Neuronal stem cell (in vitro differentiated cells): Measurements from ENCODE around the gene UGDH.
"Not testable (repeated sequence)": the region's sequence is repeated elsewhere in the genome, so short reads cannot be mapped to it uniquely, and the experiment has no call there.

Experiments
- DNase-seq: peaks from one replicate; pipeline ENCODE4 v3.0.0-alpha.2; 2013; ENCODE audit warnings: low spot score
- H2AFZ ChIP-seq: one replicate; pipeline ENCODE4 v1.6.1; 2013; ENCODE audit warnings: mild to moderate bottlenecking, low read length, inconsistent platforms
- H2AK5ac ChIP-seq: 2 replicates; pipeline ENCODE4 v1.6.1; 2013; ENCODE audit warnings: low read depth, mild to moderate bottlenecking, inconsistent platforms, low read length, moderate library complexity, mixed read lengths
- H2BK120ac ChIP-seq: 2 replicates; pipeline ENCODE4 v1.6.1; 2013; ENCODE audit warnings: low read depth, mild to moderate bottlenecking, inconsistent platforms, low read length, moderate library complexity, mixed read lengths
- H2BK12ac ChIP-seq: one replicate; pipeline ENCODE4 v1.6.1; 2013; ENCODE audit warnings: low read length, inconsistent platforms
- H2BK15ac ChIP-seq: 2 replicates; pipeline ENCODE4 v1.6.1; 2013; ENCODE audit warnings: mild to moderate bottlenecking, low read length, inconsistent platforms, mixed read lengths
- H2BK5ac ChIP-seq: one replicate; pipeline ENCODE4 v1.6.1; 2013; ENCODE audit warnings: inconsistent platforms, mild to moderate bottlenecking, low read length, moderate library complexity
- H3K14ac ChIP-seq: one replicate; pipeline ENCODE4 v1.6.1; 2013; ENCODE audit warnings: low read length, inconsistent platforms
- H3K18ac ChIP-seq: 2 replicates; pipeline ENCODE4 v1.6.1; 2013; ENCODE audit warnings: low read length, inconsistent platforms
- H3K23ac ChIP-seq: 2 replicates; pipeline ENCODE4 v1.6.1; 2013; ENCODE audit warnings: low read depth, mild to moderate bottlenecking, mixed read lengths, low read length, inconsistent platforms; ENCODE audit not compliant: poor library complexity
- H3K27ac ChIP-seq: replicated peaks from 3 replicates; pipeline ENCODE4 v1.5.1; 2013; ENCODE audit warnings: low read length, inconsistent platforms
- H3K27me3 ChIP-seq, 3 experiments: 2 replicates each; pipeline ENCODE4 v1.6.1; 2013; ENCODE audit warnings: low read length in 3 of 3, mild to moderate bottlenecking in 2 of 3, inconsistent platforms in 1 of 3, low read depth in 1 of 3, mixed read lengths in 1 of 3, moderate library complexity in 1 of 3; ENCODE audit not compliant: control insufficient read depth in 3 of 3, insufficient read depth in 3 of 3
- H3K36me3 ChIP-seq, 2 donors: replicated peaks in 1 of 2; 2 replicates each; pipeline ENCODE4 v1.6.1; 2013; ENCODE audit warnings: low read length in 2 of 2; ENCODE audit not compliant: control insufficient read depth in 2 of 2, insufficient read depth in 2 of 2
- H3K4ac ChIP-seq: 2 replicates; pipeline ENCODE4 v1.6.1; 2013; ENCODE audit warnings: inconsistent platforms, mild to moderate bottlenecking, low read length, moderate library complexity
- H3K4me1 ChIP-seq, 2 donors: 1 replicate in 1 of 2; 2 replicates in 1 of 2; pipeline ENCODE4 v1.6.1; 2013; ENCODE audit warnings: low read length in 2 of 2, low read depth in 1 of 2; ENCODE audit not compliant: control insufficient read depth in 2 of 2, insufficient read depth in 1 of 2
- H3K4me2 ChIP-seq: one replicate; pipeline ENCODE4 v1.6.1; 2013; ENCODE audit warnings: mild to moderate bottlenecking, low read length, inconsistent platforms; ENCODE audit not compliant: insufficient read depth, poor library complexity, severe bottlenecking
- H3K4me3 ChIP-seq, 2 donors: 2 replicates each; pipeline ENCODE4 v1.5.1; 2013; ENCODE audit warnings: low read length in 2 of 2, mild to moderate bottlenecking in 2 of 2, inconsistent platforms in 1 of 2, moderate library complexity in 1 of 2
- H3K79me1 ChIP-seq: one replicate; pipeline ENCODE4 v1.6.1; 2013; ENCODE audit warnings: low read depth, mild to moderate bottlenecking, inconsistent platforms, low read length, moderate library complexity
- H3K9ac ChIP-seq: one replicate; pipeline ENCODE4 v1.6.1; 2013; ENCODE audit warnings: mild to moderate bottlenecking, low read depth, low read length, inconsistent platforms; ENCODE audit not compliant: poor library complexity
- H3K9me3 ChIP-seq, 2 donors: replicated peaks in 1 of 2; 2 replicates each; pipeline versions ENCODE3 to v1.6.1; 2013; ENCODE audit warnings: low read length in 2 of 2, mild to moderate bottlenecking in 2 of 2, inconsistent platforms in 1 of 2, low read depth in 1 of 2, mixed read lengths in 1 of 2, moderate library complexity in 1 of 2; ENCODE audit not compliant: control insufficient read depth in 2 of 2, insufficient read depth in 1 of 2
- H4K8ac ChIP-seq: one replicate; pipeline ENCODE4 v1.6.1; 2013; ENCODE audit warnings: low read depth, mild to moderate bottlenecking, inconsistent platforms, low read length, moderate library complexity
- H4K91ac ChIP-seq: one replicate; pipeline ENCODE4 v1.6.1; 2013; ENCODE audit warnings: low read length, low read depth, mild to moderate bottlenecking, inconsistent platforms; ENCODE audit not compliant: poor library complexity
- WGBS, 2 donors: extraction: QIAGEN DNeasy Blood & Tissue Kit; methylation state at CpG; one replicate each; pipeline ENCODE4 v1.1.7; 2013; ENCODE audit warnings: missing lambda C conversion rate in 2 of 2, mixed read lengths in 1 of 2; ENCODE audit not compliant: insufficient read length in 2 of 2, insufficient replicate concordance in 1 of 2; ENCODE audit errors: extremely low coverage in 2 of 2; 5-methylcytosine and 5-hydroxymethylcytosine counted together

Gene UGDH

DNA sequence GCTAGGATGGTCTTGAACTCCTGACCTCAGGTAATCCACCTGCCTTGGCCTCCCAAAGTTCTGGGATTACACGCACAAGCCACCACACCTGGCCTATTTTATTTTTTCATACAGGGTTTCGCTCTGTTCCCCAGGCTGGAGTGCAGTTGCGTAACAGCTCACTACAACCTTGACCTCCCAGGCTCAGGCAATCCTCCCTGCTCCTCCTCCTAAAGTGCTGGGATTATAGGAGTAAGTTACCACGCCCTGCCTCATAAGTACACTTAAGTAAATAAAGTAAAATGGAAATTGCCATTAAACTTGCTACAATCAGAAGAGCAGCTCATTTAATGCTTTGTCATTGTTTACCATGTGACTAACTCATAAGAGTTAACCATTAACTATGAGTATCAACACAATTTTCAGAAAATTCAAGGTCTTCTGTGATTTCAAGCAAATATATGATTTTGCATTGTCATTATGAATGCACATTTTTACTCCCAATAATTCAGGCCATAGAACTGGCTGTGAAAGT is 12.3 kb downstream of the UGDH start:
- Histone ChIP-seq H4K8ac (no peak overlapping the region), H3K27me3 (no peaks in the 10 kb centered on the region), H2BK120ac (no peak overlapping the region), H3K36me3 (peaks cover 14 to 93% of the 10 kb centered on the region in 2 donors), H3K9me3 (no peaks in the 10 kb centered on the region), H3K4ac (no peak overlapping the region), H2BK5ac (no peak overlapping the region), H3K14ac (no peak overlapping the region), H3K23ac (no peak overlapping the region), H3K9ac (no peak overlapping the region), H3K4me1 (no peaks in the 10 kb centered on the region), H2BK12ac (no peak overlapping the region), H3K18ac (no peak overlapping the region), H3K79me1 (peaks cover 2% of the 10 kb centered on the region), H3K4me3 (no peak overlapping the region), H2AK5ac (no peak overlapping the region), H3K27ac (no peak overlapping the region), H2AFZ (no peak overlapping the region), H3K4me2 (no peak overlapping the region), H2BK15ac (no peak overlapping the region), H4K91ac (no peak overlapping the region)
- no CpG with 5 or more reads among the region's 4 CpGs for WGBS, 2 donors
- DNase-seq = no peak

DNA sequence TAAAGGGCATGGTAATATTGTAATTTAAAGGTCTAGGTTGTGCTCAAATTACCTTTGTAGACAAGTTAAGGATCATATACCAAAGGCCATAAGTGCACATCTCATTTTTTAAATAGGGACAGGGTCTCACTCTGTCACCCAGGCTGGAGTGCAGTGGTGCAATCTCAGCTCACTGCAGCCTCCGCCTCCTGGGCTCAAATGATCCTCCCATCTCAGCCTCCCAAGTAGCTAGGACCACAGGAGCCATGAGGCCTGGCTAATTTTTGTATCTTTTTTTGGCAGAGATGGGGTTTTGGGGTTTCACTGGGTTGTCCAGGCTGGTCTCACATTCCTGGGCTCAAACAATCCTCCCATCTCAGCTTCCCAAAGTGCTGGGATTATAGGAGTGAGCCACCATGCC is 13.0 kb downstream of the UGDH start:
- not testable (repeated sequence) for H2BK15ac ChIP-seq, H3K23ac ChIP-seq, H3K79me1 ChIP-seq, H3K4me2 ChIP-seq, H3K4me1 ChIP-seq, H2BK12ac ChIP-seq, DNase-seq, H3K27ac ChIP-seq, H4K91ac ChIP-seq, H2AK5ac ChIP-seq, H2BK120ac ChIP-seq, H3K18ac ChIP-seq, H2BK5ac ChIP-seq, H3K27me3 ChIP-seq, H3K9ac ChIP-seq, H2AFZ ChIP-seq, H4K8ac ChIP-seq, H3K4me3 ChIP-seq, H3K14ac ChIP-seq, H3K9me3 ChIP-seq, H3K4ac ChIP-seq
- H3K36me3 ChIP-seq = peaks cover 17 to 94% of the 10 kb centered on the region in 2 donors
- no CpG with 5 or more reads among the region's 1 CpG for WGBS, 2 donors

DNA sequence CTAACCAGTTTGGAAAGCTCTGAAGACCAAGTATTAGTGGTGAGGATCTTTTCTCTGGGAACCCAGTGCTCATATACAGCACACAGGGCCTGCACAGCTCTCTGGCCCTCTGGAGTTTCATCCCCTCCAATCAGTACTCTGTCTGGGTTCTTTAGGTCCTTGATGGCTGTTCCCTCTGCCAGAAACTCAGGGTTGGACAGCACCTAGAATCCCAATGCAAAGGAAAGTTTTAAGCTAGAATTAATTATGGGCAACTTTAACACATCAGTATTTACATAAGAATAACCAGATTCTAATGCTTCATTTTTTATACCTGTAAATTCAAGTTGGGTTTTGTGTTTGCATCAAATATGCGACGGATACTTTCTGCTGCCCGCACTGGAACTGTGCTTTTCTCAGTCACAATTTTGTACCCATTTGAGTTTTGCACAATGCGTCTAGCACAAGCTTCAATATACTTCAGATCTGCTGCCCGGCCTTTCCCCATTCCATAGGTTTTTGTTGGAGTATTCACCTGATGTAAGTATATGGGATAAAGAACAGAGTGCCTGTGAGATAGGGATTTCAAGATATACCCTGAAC is 16.8 kb downstream of the UGDH start:
- Histone ChIP-seq H3K4me1 (no peaks in the 10 kb centered on the region), H3K9me3 (no peaks in the 10 kb centered on the region)
- no CpG with 5 or more reads among the region's 5 CpGs for WGBS, 2 donors

DNA sequence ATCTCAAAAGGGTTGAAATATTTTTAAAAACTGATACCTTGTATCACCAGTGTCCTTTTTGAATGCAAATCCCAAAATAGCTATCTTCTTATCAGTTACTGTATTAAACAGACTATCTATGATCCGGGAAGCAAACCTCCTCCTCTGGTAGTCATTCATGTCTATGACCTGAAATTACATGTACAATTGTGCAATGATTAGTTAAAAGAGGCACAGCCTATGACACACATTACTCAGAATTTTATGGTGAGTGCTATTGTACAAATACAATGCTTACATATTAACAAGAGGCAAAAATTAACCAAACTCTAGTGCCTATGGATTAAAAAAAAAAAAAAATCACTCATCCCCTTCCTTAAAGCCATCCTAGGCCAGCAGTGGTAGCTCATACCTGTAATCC is 21.7 kb downstream of the UGDH start:
- no CpG with 5 or more reads among the region's 1 CpG for WGBS, 2 donors
- Histone ChIP-seq H2BK120ac (no peak overlapping the region), H3K14ac (no peak overlapping the region), H4K91ac (no peak overlapping the region), H4K8ac (no peak overlapping the region), H2BK15ac (no peak overlapping the region), H2AK5ac (no peak overlapping the region), H3K18ac (no peak overlapping the region), H3K4me3 (no peak overlapping the region), H3K27me3 (no peaks in the 10 kb centered on the region), H3K9me3 (no peaks in the 10 kb centered on the region), H2BK12ac (no peak overlapping the region), H2BK5ac (no peak overlapping the region), H3K4me2 (no peak overlapping the region), H3K79me1 (no peaks in the 10 kb centered on the region), H2AFZ (no peak overlapping the region), H3K9ac (no peak overlapping the region), H3K23ac (no peak overlapping the region), H3K27ac (no peak overlapping the region), H3K4me1 (no peaks in the 10 kb centered on the region), H3K4ac (no peak overlapping the region), H3K36me3 (peaks cover 45 to 95% of the 10 kb centered on the region in 2 donors)
- no peak for DNase-seq

More for the DNA sequence above, 16.8 kb downstream of the UGDH start:
- H3K27ac ChIP-seq = no peak overlapping the region
- no peak overlapping the region for H2BK5ac ChIP-seq
- peaks cover 41 to 96% of the 10 kb centered on the region in 2 donors for H3K36me3 ChIP-seq
- no peaks in the 10 kb centered on the region for H3K27me3 ChIP-seq
- no peak for DNase-seq
- H2AK5ac ChIP-seq = no peak overlapping the region
- H3K14ac ChIP-seq = no peak overlapping the region
- no peak overlapping the region for H4K8ac ChIP-seq
- H3K9ac ChIP-seq = no peak overlapping the region
- no peak overlapping the region for H2BK12ac ChIP-seq
- no peak overlapping the region for H2AFZ ChIP-seq
- H3K4me2 ChIP-seq = no peak overlapping the region
- no peak overlapping the region for H3K4me3 ChIP-seq
- no peak overlapping the region for H4K91ac ChIP-seq
- H3K4ac ChIP-seq = no peak overlapping the region
- H3K79me1 ChIP-seq = peaks cover 2% of the 10 kb centered on the region
- no peak overlapping the region for H2BK15ac ChIP-seq
- H2BK120ac ChIP-seq = no peak overlapping the region
- H3K23ac ChIP-seq = no peak overlapping the region
- no peak overlapping the region for H3K18ac ChIP-seq
